IMR-90 (cell line): ENCODE measurements around the gene BMERB1. TPM values are rescaled to one million over a fixed set of nuclear protein-coding genes. Genes with fewer than 3 reads are reported as not detected.

Source experiments
- ATAC-seq: fragments of 200-7000 bp; cut with Tn5 transposase; 2 replicates; pipeline ENCODE4 v1.9.1; 2020; ENCODE audit warnings: low read depth, mild to moderate bottlenecking, moderate library complexity
- BruUV-seq: library from RNA; stranded (reverse); fragments of 400-500 nt; replicated peaks from 2 replicates; lab custom pipeline; 2021; lab: Mats Ljungman, UMichigan
- CTCF ChIA-PET: fragments of 300-600 bp; formaldehyde crosslinking; extraction: SDS; loops from one replicate; lab custom pipeline; 2021; ENCODE audit warnings: antibody characterized with exemption; lab: Yijun Ruan, JAX
- POLR2A ChIA-PET: fragments of 300-600 bp; sonication (Branson Sonifier 250); formaldehyde crosslinking; loops from one replicate; lab custom pipeline; 2022; ENCODE audit warnings: antibody characterized with exemption; ENCODE audit not compliant: unreplicated experiment; lab: Charles Lee
- DNase-seq: peaks from one replicate; pipeline ENCODE4 v3.0.0; 2013
- H2AFZ ChIP-seq: replicated peaks from 2 replicates; pipeline ENCODE3; 2013; ENCODE audit warnings: low read length, mild to moderate bottlenecking; ENCODE audit not compliant: poor library complexity
- H2AK5ac ChIP-seq: 2 replicates; pipeline ENCODE4 v1.6.1; 2013; ENCODE audit warnings: low read depth, low read length, inconsistent platforms
- H2AK9ac ChIP-seq: replicated peaks from 2 replicates; pipeline ENCODE3; 2013; ENCODE audit warnings: mild to moderate bottlenecking, low read depth, low read length, moderate library complexity; ENCODE audit not compliant: poor library complexity
- H2BK120ac ChIP-seq: 2 replicates; pipeline ENCODE4 v1.6.1; 2013; ENCODE audit warnings: low read depth, low read length, inconsistent platforms
- H2BK15ac ChIP-seq: 3 replicates; pipeline ENCODE4 v1.6.1; 2013; ENCODE audit warnings: low read depth, low read length, inconsistent platforms
- H2BK20ac ChIP-seq: 2 replicates; pipeline ENCODE4 v1.6.1; 2013; ENCODE audit warnings: low read depth, mild to moderate bottlenecking, inconsistent platforms, low read length, moderate library complexity
- H2BK5ac ChIP-seq: 2 replicates; pipeline ENCODE4 v1.6.1; 2013; ENCODE audit warnings: mild to moderate bottlenecking, low read depth, low read length, inconsistent platforms; ENCODE audit not compliant: poor library complexity, severe bottlenecking
- H3K14ac ChIP-seq: replicated peaks from 2 replicates; pipeline ENCODE4 v1.6.1; 2013; ENCODE audit warnings: low read depth, low read length, inconsistent platforms
- H3K18ac ChIP-seq: 2 replicates; pipeline ENCODE4 v1.6.1; 2013; ENCODE audit warnings: low read depth, low read length, control low read depth
- H3K23ac ChIP-seq: 2 replicates; pipeline ENCODE4 v1.6.1; 2013; ENCODE audit warnings: low read depth, low read length, inconsistent platforms
- H3K27ac ChIP-seq: 2 replicates; pipeline ENCODE4 v1.5.1; 2013; ENCODE audit warnings: mild to moderate bottlenecking, control low read depth, low read length; ENCODE audit not compliant: insufficient read depth
- H3K27me3 ChIP-seq: 2 replicates; pipeline ENCODE4 v1.6.1; 2013; ENCODE audit warnings: low read length; ENCODE audit not compliant: control insufficient read depth, insufficient read depth
- H3K36me3 ChIP-seq: 2 replicates; pipeline ENCODE4 v1.6.1; 2013; ENCODE audit warnings: low read length, mixed read lengths; ENCODE audit not compliant: control insufficient read depth, insufficient read depth
- H3K4ac ChIP-seq: 2 replicates; pipeline ENCODE4 v1.6.1; 2013; ENCODE audit warnings: low read depth, low read length, inconsistent platforms
- H3K4me1 ChIP-seq: 2 replicates; pipeline ENCODE4 v1.6.1; 2013; ENCODE audit warnings: low read length, mixed read lengths; ENCODE audit not compliant: control insufficient read depth, insufficient read depth
- H3K4me2 ChIP-seq: 2 replicates; pipeline ENCODE4 v1.6.1; 2013; ENCODE audit warnings: low read depth, mild to moderate bottlenecking, control low read depth, low read length, moderate library complexity
- H3K4me3 ChIP-seq: 2 replicates; pipeline ENCODE4 v1.5.1; 2013; ENCODE audit warnings: low read depth, mild to moderate bottlenecking, control low read depth, low read length, moderate library complexity; ENCODE audit not compliant: insufficient read depth
- H3K56ac ChIP-seq: 2 replicates; pipeline ENCODE4 v1.6.1; 2013; ENCODE audit warnings: low read length, inconsistent platforms; ENCODE audit not compliant: insufficient read depth; ENCODE audit errors: extremely low read depth
- H3K79me1 ChIP-seq, 2 experiments: 2 replicates each; pipeline ENCODE4 v1.6.1; 2013; ENCODE audit warnings: low read length in 2 of 2, inconsistent platforms in 1 of 2, low read depth in 1 of 2
- H3K9ac ChIP-seq: 2 replicates; pipeline ENCODE4 v1.6.1; 2013; ENCODE audit warnings: low read depth, low read length, control low read depth
- H3K9me1 ChIP-seq: 2 replicates; pipeline ENCODE4 v1.6.1; 2013; ENCODE audit warnings: low read length, inconsistent platforms; ENCODE audit not compliant: insufficient read depth
- H3K9me3 ChIP-seq: 2 replicates; pipeline ENCODE4 v1.6.1; 2013; ENCODE audit warnings: low read length; ENCODE audit not compliant: control insufficient read depth, insufficient read depth
- H4K20me1 ChIP-seq: 2 replicates; pipeline ENCODE4 v1.6.1; 2013; ENCODE audit warnings: low read length, inconsistent platforms; ENCODE audit not compliant: insufficient read depth
- H4K5ac ChIP-seq: 2 replicates; pipeline ENCODE4 v1.6.1; 2013; ENCODE audit warnings: mild to moderate bottlenecking, low read depth, low read length, control low read depth
- H4K8ac ChIP-seq, 2 experiments: 2 replicates each; pipeline ENCODE4 v1.6.1; 2013; ENCODE audit warnings: low read depth in 2 of 2, low read length in 2 of 2, control low read depth in 1 of 2, inconsistent platforms in 1 of 2
- H4K91ac ChIP-seq: 2 replicates; pipeline ENCODE4 v1.6.1; 2013; ENCODE audit warnings: low read depth, low read length, inconsistent platforms; ENCODE audit not compliant: insufficient read depth
- RAD21 ChIP-seq: IDR thresholded peaks from 2 replicates; pipeline ENCODE4 v1.6.1; 2012; ENCODE audit warnings: low read length, improper control_type of control experiment
- SMC3 ChIP-seq: fragments of 150-350 bp; IDR thresholded peaks from 2 replicates; pipeline ENCODE4 v1.6.1; 2016; ENCODE audit warnings: low read depth, mild to moderate bottlenecking, antibody characterized with exemption, low read length, moderate library complexity
- WGBS, 2 experiments: methylation state at CpG; one replicate each; pipeline versions ENCODE4 v1.1.5 to v1.1.7; 2013; ENCODE audit warnings: missing lambda C conversion rate in 2 of 2; ENCODE audit not compliant: insufficient read length in 1 of 2; ENCODE audit errors: extremely low coverage in 2 of 2; 5-methylcytosine and 5-hydroxymethylcytosine counted together
- dilution Hi-C: fragments of 300-500 bp; cut with HindIII; formaldehyde crosslinking; loops from one replicate; pipeline ENCODE4 v1.14.3; 2018; ENCODE audit warnings: low sequenced_read_pairs; ENCODE audit not compliant: unreplicated experiment
- in situ Hi-C: fragments of 300-500 bp; cut with MboI; formaldehyde crosslinking; loops from 3 replicates; pipeline ENCODE4 v1.14.3; 2019; ENCODE audit warnings: low sequenced_read_pairs, inconsistent platforms, mixed read lengths
- intact Hi-C: fragments of 100-400 bp; cut with micrococcal nuclease; formaldehyde crosslinking; loops from 2 replicates; pipeline ENCODE4 v1.10.0; 2022
- polyA plus RNA-seq, 3 experiments: library from polyadenylated mRNA; depleted of rRNA; stranded (reverse); fragments of >200 nt; gene quantifications; 2 replicates each; pipeline ENCODE4 v1.2.3, GENCODE V29; 2012; ENCODE audit warnings: low replicate concordance in 1 of 3
- total RNA-seq: library from RNA; depleted of rRNA; stranded (reverse); fragments of >200 nt; gene quantifications from 2 replicates; pipeline ENCODE4 v1.2.3, GENCODE V29; 2012
- TF ChIP-seq, protein P1 (sequence below): fragments of 150-350 bp; IDR thresholded peaks from 2 replicates; pipeline ENCODE4 v1.6.1; 2017; ENCODE audit warnings: mild to moderate bottlenecking, antibody characterized with exemption, low read length, low read depth

The BMERB1 gene
- total and polyA plus RNA-seq, 2 of the 4 experiments (the other 2 are of a cell fraction): 22.6 to 32.9 TPM

DNA sequence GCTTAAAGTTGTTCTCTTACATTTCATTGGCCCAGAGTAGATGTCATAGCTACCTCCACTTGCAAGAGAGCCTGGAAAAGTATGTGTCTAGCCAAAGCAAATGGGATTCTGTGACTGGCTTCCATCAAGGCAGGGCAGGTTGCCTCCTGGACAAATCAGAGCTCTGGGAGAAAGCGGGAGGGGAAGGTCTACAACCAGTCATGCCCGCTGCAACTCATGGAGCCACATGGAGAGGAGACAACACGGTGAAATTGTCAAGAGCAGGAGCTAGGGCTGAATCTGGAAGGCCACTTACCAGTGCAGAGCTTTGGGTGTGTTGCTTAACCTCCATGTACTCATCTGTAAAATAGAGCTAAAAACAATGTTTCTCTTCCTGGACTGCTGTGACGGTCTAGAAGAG, 124.8 kb downstream of the BMERB1 start:
- intact Hi-C loops (no loop called here), dilution Hi-C loops (no loop called here), in situ Hi-C loops (loop anchor here (10.0 kb wide), 1 partner anchor 134 kb away; no protein-coding TSS in a partner anchor)
- ChIA-PET POLR2A (no interaction called here), CTCF (no interaction called here)
- no peak overlapping the region for H3K56ac ChIP-seq
- no peak overlapping the region for H3K4ac ChIP-seq
- H2AFZ ChIP-seq: no peak overlapping the region
- H3K18ac ChIP-seq: no peak overlapping the region
- H2BK20ac ChIP-seq: no peak overlapping the region
- H4K91ac ChIP-seq: no peak overlapping the region
- BruUV-seq: no TSS peak
- no peak for DNase-seq
- peaks cover 2% of the 10 kb centered on the region; the same call in 1 of the 2 replicates for H3K4me1 ChIP-seq
- H4K8ac ChIP-seq: no peak overlapping the region
- H3K4me2 ChIP-seq: no peak overlapping the region
- no peak overlapping the region for H3K23ac ChIP-seq
- no peak overlapping the region for H3K27ac ChIP-seq
- H2BK5ac ChIP-seq: no peak overlapping the region
- H3K9me1 ChIP-seq: no peaks in the 10 kb centered on the region
- H2BK15ac ChIP-seq: no peak overlapping the region
- H3K4me3 ChIP-seq: no peak overlapping the region
- H3K9ac ChIP-seq: no peak overlapping the region
- no peak overlapping the region for H2BK120ac ChIP-seq
- peaks cover 10% of the 10 kb centered on the region; the same call in 1 of the 2 replicates for H3K36me3 ChIP-seq
- no peak overlapping the region for H3K14ac ChIP-seq
- ATAC-seq: no peak
- no peaks in the 10 kb centered on the region for H3K9me3 ChIP-seq
- no peak overlapping the region for H2AK5ac ChIP-seq
- H4K5ac ChIP-seq: no peak overlapping the region
- no peaks in the 10 kb centered on the region for H3K27me3 ChIP-seq
- H4K20me1 ChIP-seq: no peaks in the 10 kb centered on the region
- peaks cover 0 to 5% of the 10 kb centered on the region in 2 experiments; a peak in 3 of 4 replicates for H3K79me1 ChIP-seq
- WGBS, 2 experiments: 80% methylated on average over 1 of the region's 4 CpGs; no CpG with 5 or more reads in 1 of the 2 experiments
- no peak overlapping the region for H2AK9ac ChIP-seq
- no peak for TF ChIP-seq SMC3
- TF ChIP-seq, protein P1, sequence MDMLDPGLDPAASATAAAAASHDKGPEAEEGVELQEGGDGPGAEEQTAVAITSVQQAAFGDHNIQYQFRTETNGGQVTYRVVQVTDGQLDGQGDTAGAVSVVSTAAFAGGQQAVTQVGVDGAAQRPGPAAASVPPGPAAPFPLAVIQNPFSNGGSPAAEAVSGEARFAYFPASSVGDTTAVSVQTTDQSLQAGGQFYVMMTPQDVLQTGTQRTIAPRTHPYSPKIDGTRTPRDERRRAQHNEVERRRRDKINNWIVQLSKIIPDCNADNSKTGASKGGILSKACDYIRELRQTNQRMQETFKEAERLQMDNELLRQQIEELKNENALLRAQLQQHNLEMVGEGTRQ: no peak
- no peak for TF ChIP-seq RAD21
